ES-I3 (cell line): ENCODE measurements around the gene VWF.
"Not testable (repeated sequence)": the region's sequence is repeated elsewhere in the genome, so short reads cannot be mapped to it uniquely, and the experiment has no call there.

Experiments used
- H3K36me3 ChIP-seq: 2 replicates; pipeline ENCODE4 v1.6.1; 2013; ENCODE audit warnings: mild to moderate bottlenecking, low read length, control low read depth, moderate library complexity; ENCODE audit not compliant: insufficient read depth
- H3K4me1 ChIP-seq: 2 replicates; pipeline ENCODE4 v1.6.1; 2013; ENCODE audit warnings: mild to moderate bottlenecking, control low read depth, low read length; ENCODE audit not compliant: insufficient read depth
- H3K9ac ChIP-seq: 2 replicates; pipeline ENCODE4 v1.6.1; 2013; ENCODE audit warnings: low read depth, mild to moderate bottlenecking, low read length, moderate library complexity
- H3K9me3 ChIP-seq: 2 replicates; pipeline ENCODE4 v1.6.1; 2013; ENCODE audit warnings: mild to moderate bottlenecking, low read length, moderate library complexity; ENCODE audit not compliant: control insufficient read depth, insufficient read depth

The VWF gene

GRCh38 chr12:6020930-6021329, 103.5 kb downstream of the VWF start:
- H3K9ac ChIP-seq, result no peak overlapping the region
- no peaks in the 10 kb centered on the region for H3K36me3 ChIP-seq
- no peaks in the 10 kb centered on the region for H3K9me3 ChIP-seq
- H3K4me1 ChIP-seq, result no peaks in the 10 kb centered on the region

GRCh38 chr12:6020511-6020910, 104.0 kb downstream of the VWF start:
- H3K9me3 ChIP-seq, H3K9ac ChIP-seq: not testable (repeated sequence)

GRCh38 chr12:6019256-6019655, 105.2 kb downstream of the VWF start:
- not testable (repeated sequence) for H3K9ac ChIP-seq, H3K4me1 ChIP-seq, H3K36me3 ChIP-seq, H3K9me3 ChIP-seq

More at GRCh38 chr12:6020511-6020910, 104.0 kb downstream of the VWF start:
- not testable (repeated sequence) for H3K4me1 ChIP-seq, H3K36me3 ChIP-seq

GRCh38 chr12:6018265-6018664, 106.2 kb downstream of the VWF start:
- H3K36me3 ChIP-seq, result no peaks in the 10 kb centered on the region
- no peak overlapping the region for H3K9ac ChIP-seq
- no peaks in the 10 kb centered on the region for H3K9me3 ChIP-seq
- no peaks in the 10 kb centered on the region for H3K4me1 ChIP-seq

GRCh38 chr12:6016756-6017155, 107.7 kb downstream of the VWF start:
- Histone ChIP-seq H3K9ac (no peak overlapping the region), H3K9me3 (no peaks in the 10 kb centered on the region), H3K36me3 (no peaks in the 10 kb centered on the region), H3K4me1 (no peaks in the 10 kb centered on the region)

- not testable (repeated sequence) for H3K9ac ChIP-seq, H3K4me1 ChIP-seq, H3K36me3 ChIP-seq, H3K9me3 ChIP-seq
These were observed 108.5 kb downstream of the VWF start for GRCh38 chr12:6016004-6016403.

GRCh38 chr12:6015271-6015670, 109.2 kb downstream of the VWF start:
- not testable (repeated sequence) for H3K4me1 ChIP-seq, H3K36me3 ChIP-seq, H3K9ac ChIP-seq, H3K9me3 ChIP-seq

- H3K36me3 ChIP-seq, H3K9ac ChIP-seq, H3K4me1 ChIP-seq, H3K9me3 ChIP-seq: not testable (repeated sequence)
These were observed 113.7 kb downstream of the VWF start for GRCh38 chr12:6010631-6011350.

GRCh38 chr12:5997260-5997659, 127.2 kb downstream of the VWF start:
- no peaks in the 10 kb centered on the region for H3K4me1 ChIP-seq
- no peak overlapping the region for H3K9ac ChIP-seq
- no peaks in the 10 kb centered on the region; the same call in 1 of the 2 replicates for H3K9me3 ChIP-seq
- H3K36me3 ChIP-seq, result no peaks in the 10 kb centered on the region

GRCh38 chr12:5996459-5996858, 128.0 kb downstream of the VWF start:
- Histone ChIP-seq H3K4me1 (no peaks in the 10 kb centered on the region), H3K36me3 (no peaks in the 10 kb centered on the region), H3K9ac (no peak overlapping the region), H3K9me3 (no peaks in the 10 kb centered on the region; the same call in 1 of the 2 replicates)

- Histone ChIP-seq H3K4me1 (peaks cover 9% of the 10 kb centered on the region), H3K9ac (no peak overlapping the region), H3K9me3 (no peaks in the 10 kb centered on the region; the same call in 1 of the 2 replicates), H3K36me3 (no peaks in the 10 kb centered on the region)
These were observed 134.8 kb downstream of the VWF start for GRCh38 chr12:5989621-5990020.

- Histone ChIP-seq H3K36me3 (no peaks in the 10 kb centered on the region), H3K4me1 (peaks cover 9% of the 10 kb centered on the region), H3K9me3 (no peaks in the 10 kb centered on the region), H3K9ac (no peak overlapping the region)
These were observed 135.8 kb downstream of the VWF start for GRCh38 chr12:5988659-5989116.

- Histone ChIP-seq H3K36me3 (no peaks in the 10 kb centered on the region), H3K4me1 (peaks cover 9% of the 10 kb centered on the region), H3K9me3 (no peaks in the 10 kb centered on the region), H3K9ac (no peak overlapping the region)
These were observed 136.4 kb downstream of the VWF start for GRCh38 chr12:5988088-5988487.

GRCh38 chr12:5987573-5987972, 136.9 kb downstream of the VWF start:
- peaks cover 9% of the 10 kb centered on the region for H3K4me1 ChIP-seq
- no peak overlapping the region for H3K9ac ChIP-seq

GRCh38 chr12:5985471-5985870, 139.0 kb downstream of the VWF start:
- peaks cover 9% of the 10 kb centered on the region for H3K4me1 ChIP-seq
- no peaks in the 10 kb centered on the region for H3K36me3 ChIP-seq
- H3K9ac ChIP-seq, result no peak overlapping the region
- H3K9me3 ChIP-seq, result no peaks in the 10 kb centered on the region; the same call in 1 of the 2 replicates

More at GRCh38 chr12:5987573-5987972, 136.9 kb downstream of the VWF start:
- H3K36me3 ChIP-seq, result no peaks in the 10 kb centered on the region
- no peaks in the 10 kb centered on the region for H3K9me3 ChIP-seq
